Calu3 (cell line): ENCODE measurements around the gene CDK6. TPM values are rescaled to one million over a fixed set of nuclear protein-coding genes. Genes with fewer than 3 reads are reported as not detected.

Source experiments
- BruUV-seq: library from RNA; stranded (reverse); fragments of 400-500 nt; replicated peaks from 2 replicates; lab custom pipeline; 2021; lab: Mats Ljungman, UMichigan
- CTCF ChIA-PET: fragments of 300-600 bp; sonication (Branson Sonifier 250); formaldehyde crosslinking; loops from one replicate; lab custom pipeline; 2022; ENCODE audit warnings: antibody characterized with exemption; lab: Charles Lee
- DNase-seq: peaks from one replicate; pipeline ENCODE4 v3.0.0; 2022
- H3K27ac Mint-ChIP-seq: one replicate; pipeline ENCODE4 v1.8.0; 2022; ENCODE audit warnings: mixed read lengths; ENCODE audit not compliant: unreplicated experiment
- H3K27me3 Mint-ChIP-seq: one replicate; pipeline ENCODE4 v1.8.0; 2022; ENCODE audit warnings: mixed read lengths; ENCODE audit not compliant: unreplicated experiment
- H3K36me3 Mint-ChIP-seq: one replicate; pipeline ENCODE4 v1.8.0; 2022; ENCODE audit warnings: mild to moderate bottlenecking, moderate library complexity, mixed read lengths; ENCODE audit not compliant: insufficient read depth, unreplicated experiment
- H3K4me1 Mint-ChIP-seq: one replicate; pipeline ENCODE4 v1.8.0; 2022; ENCODE audit warnings: mild to moderate bottlenecking, low read depth, mixed read lengths; ENCODE audit not compliant: unreplicated experiment
- H3K4me3 Mint-ChIP-seq: one replicate; pipeline ENCODE4 v1.8.0; 2022; ENCODE audit warnings: mild to moderate bottlenecking, low read depth, moderate library complexity, mixed read lengths; ENCODE audit not compliant: unreplicated experiment
- H3K9me3 Mint-ChIP-seq: one replicate; pipeline ENCODE4 v1.8.0; 2022; ENCODE audit warnings: low read depth, mixed read lengths; ENCODE audit not compliant: unreplicated experiment
- CTCF ChIP-seq: fragments of 200-600 bp; IDR thresholded peaks from one replicate; pipeline ENCODE4 v1.8.0; 2022; ENCODE audit warnings: antibody characterized with exemption; ENCODE audit not compliant: unreplicated experiment
- intact Hi-C: fragments of 100-400 bp; cut with micrococcal nuclease; formaldehyde crosslinking; loops from one replicate; pipeline ENCODE4 v1.10.0; 2022; ENCODE audit not compliant: unreplicated experiment
- total RNA-seq: library from RNA; stranded (reverse); gene quantifications from 2 replicates; pipeline ENCODE4 v1.2.3, GENCODE V29; 2022

The CDK6 gene
- total RNA-seq, 1 experiment from 2014 or later: 87.9 TPM

GRCh38 chr7:92634205-92634604 lies 202.2 kb downstream of the CDK6 start:
- no peak for DNase-seq

GRCh38 chr7:92633211-92633906 lies 203.0 kb downstream of the CDK6 start:
- CTCF ChIA-PET: interaction anchor here (0.6 to 1.0 kb wide), 6 partner anchors 14 to 599 kb away, joined by 4 to 5 read pairs (median 5); partner anchors contain the start of gene VPS50
- no peak for TF ChIP-seq CTCF
- Mint-ChIP-seq H3K4me3 (peak overlapping the region; percentile 36), H3K4me1 (peaks cover 30% of the 10 kb centered on the region), H3K9me3 (peaks cover 5% of the 10 kb centered on the region), H3K27ac (peak overlapping the region; percentile 81), H3K27me3 (no peaks in the 10 kb centered on the region), H3K36me3 (peaks cover 22% of the 10 kb centered on the region)
- intact Hi-C loops: loop anchor here (5.0 kb wide), 2 partner anchors 129 to 194 kb away; no protein-coding TSS in a partner anchor
- DNase-seq: peak; percentile 40
- BruUV-seq: no TSS peak

More at GRCh38 chr7:92634205-92634604, 202.2 kb downstream of the CDK6 start:
- Mint-ChIP-seq H3K9me3 (peaks cover under 1% of the 10 kb centered on the region), H3K4me1 (peaks cover 22% of the 10 kb centered on the region), H3K27me3 (no peaks in the 10 kb centered on the region), H3K36me3 (peaks cover 18% of the 10 kb centered on the region), H3K4me3 (peak overlapping the region; percentile 36), H3K27ac (peak overlapping the region; percentile 81)
- intact Hi-C loops: loop anchor here (5.0 kb wide), 2 partner anchors 128 to 193 kb away; no protein-coding TSS in a partner anchor
- CTCF ChIA-PET: interaction anchor here (0.8 to 1.1 kb wide), 2 partner anchors 11 to 64 kb away, joined by 4 to 5 read pairs; no protein-coding TSS in a partner anchor
- BruUV-seq: no TSS peak
- no peak for TF ChIP-seq CTCF

- Mint-ChIP-seq H3K4me1 (peaks cover 32% of the 10 kb centered on the region), H3K36me3 (peaks cover 24% of the 10 kb centered on the region), H3K27ac (peak overlapping the region; percentile 81), H3K9me3 (peaks cover 5% of the 10 kb centered on the region), H3K4me3 (peak overlapping the region; percentile 36), H3K27me3 (no peaks in the 10 kb centered on the region)
- DNase-seq: no peak
- no TSS peak for BruUV-seq
- TF ChIP-seq CTCF: no peak
- intact Hi-C loops: loop anchor here (5.0 kb wide), 2 partner anchors 130 to 195 kb away; no protein-coding TSS in a partner anchor
- CTCF ChIA-PET: interaction anchor here (0.6 to 1.0 kb wide), 5 partner anchors 13 to 599 kb away, joined by 4 to 5 read pairs (median 5); partner anchors contain the start of gene VPS50
Observed at GRCh38 chr7:92632791-92633190, 203.6 kb downstream of the CDK6 start.

GRCh38 chr7:92631850-92632487 lies 204.4 kb downstream of the CDK6 start:
- Mint-ChIP-seq H3K4me3 (no peak overlapping the region), H3K27me3 (no peaks in the 10 kb centered on the region), H3K9me3 (peaks cover 5% of the 10 kb centered on the region), H3K4me1 (peaks cover 32% of the 10 kb centered on the region), H3K36me3 (peaks cover 29% of the 10 kb centered on the region), H3K27ac (peak overlapping the region; percentile 67)
- CTCF ChIA-PET: no interaction called here
- DNase-seq: no peak
- intact Hi-C loops: loop anchor here (5.0 kb wide), 2 partner anchors 130 to 195 kb away; no protein-coding TSS in a partner anchor
- no peak for TF ChIP-seq CTCF
- no TSS peak for BruUV-seq
